GM18867 (cell line): ENCODE results near the gene SMC5.

Experiments
- ATAC-seq: cut with Tn5 transposase; IDR thresholded peaks from one replicate; pipeline ENCODE4 v1.9.1; 2021; ENCODE audit warnings: mild to moderate bottlenecking, moderate library complexity; ENCODE audit not compliant: unreplicated experiment

Gene SMC5

GRCh38 chr9:70403618-70404025, 144.8 kb downstream of the SMC5 start:
- no peak for ATAC-seq

DNA sequence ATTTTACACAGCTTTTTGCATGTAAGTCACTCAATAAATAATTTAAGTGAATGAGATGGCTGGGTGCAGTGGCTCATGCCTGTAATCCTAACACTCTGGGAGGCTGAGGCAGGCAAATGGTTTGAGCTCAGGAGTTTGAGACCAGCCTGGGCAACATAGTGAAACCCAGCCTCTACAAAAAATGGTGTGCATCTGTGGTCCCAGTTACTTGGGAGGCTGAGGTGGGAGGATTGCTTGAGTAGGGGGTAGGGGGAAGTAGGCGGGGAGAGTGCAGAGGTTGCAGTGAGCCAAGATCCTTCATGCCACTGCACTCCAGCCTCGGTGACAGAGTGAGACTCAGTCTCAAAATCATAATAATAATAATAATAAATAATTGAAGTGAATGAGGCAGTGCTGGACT, 145.5 kb downstream of the SMC5 start:
- ATAC-seq = no peak
